GM19467 (cell line): ENCODE measurements around the gene MAP4K2.
"Not testable (repeated sequence)": the region's sequence is repeated elsewhere in the genome, so short reads cannot be mapped to it uniquely, and the experiment has no call there.

Experiments used
- ATAC-seq: cut with Tn5 transposase; IDR thresholded peaks from one replicate; pipeline ENCODE4 v1.9.1; 2021; ENCODE audit warnings: mild to moderate bottlenecking, moderate library complexity; ENCODE audit not compliant: unreplicated experiment

MAP4K2 gene

DNA sequence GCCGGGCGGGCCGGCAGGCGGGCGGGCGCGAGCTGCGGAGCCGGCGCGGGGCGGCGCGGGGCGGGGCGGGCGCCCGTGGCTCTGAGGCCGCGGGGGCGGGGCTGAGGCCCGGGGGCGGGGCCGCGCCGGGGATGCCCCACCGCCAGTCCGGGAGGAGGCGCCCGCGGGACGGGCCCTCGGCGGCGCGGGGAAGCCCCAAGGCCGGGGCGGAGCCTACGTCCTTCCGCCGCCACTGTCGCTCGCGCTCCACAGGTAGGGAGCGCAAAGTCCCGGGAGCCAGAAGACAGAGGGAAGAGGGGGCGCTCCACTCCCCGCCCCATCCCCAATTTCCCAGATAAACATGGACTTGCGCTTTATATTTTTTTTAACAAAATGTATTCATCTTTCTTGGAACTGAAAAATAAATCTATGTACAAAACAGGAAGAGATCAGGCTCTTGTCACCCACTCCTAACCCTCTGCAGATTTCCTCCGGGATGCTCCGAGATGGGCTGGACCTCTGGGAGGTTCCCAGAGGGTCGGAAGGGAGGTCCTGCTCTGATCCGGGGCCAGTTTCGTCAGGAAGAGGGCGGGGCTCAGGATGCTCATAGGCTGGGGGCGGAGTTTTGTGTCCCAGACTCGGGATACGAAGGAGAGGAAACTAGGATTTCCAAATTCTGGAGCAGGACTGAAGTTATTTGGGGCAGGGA lies at the start of gene MAP4K2:
Gene MAP4K2, minus strand, starts transcription at position 57 of the 688 bp plus-strand sequence. CDS start 65 bp downstream, outside the sequence.
- peak; percentile 53 for ATAC-seq

DNA sequence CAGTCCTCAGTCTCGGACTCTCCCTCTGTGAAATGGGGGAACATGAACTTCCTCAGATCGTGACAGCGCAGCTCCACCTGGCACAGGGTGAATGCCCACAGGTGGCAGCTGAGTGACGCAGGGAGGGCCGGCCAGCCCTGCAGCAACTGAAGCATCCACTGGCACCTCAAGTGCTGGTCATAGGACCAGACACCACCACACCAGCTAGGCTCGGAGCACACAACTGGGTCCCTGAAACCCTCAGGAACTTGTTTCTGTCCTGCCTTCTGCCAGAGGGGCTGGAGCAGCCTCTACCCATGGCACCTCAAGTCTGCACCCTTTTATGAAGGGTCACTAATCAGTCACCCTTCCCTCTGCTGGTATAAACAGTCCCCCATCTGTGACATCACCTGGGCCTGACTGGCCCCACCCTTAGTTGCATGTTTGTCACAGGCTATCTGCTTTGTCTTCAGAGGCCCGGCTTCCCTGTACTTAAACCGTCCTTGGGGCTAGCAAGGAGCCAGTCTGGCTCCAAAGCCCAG lies 48.9 kb upstream of the MAP4K2 start:
- ATAC-seq: no peak

DNA sequence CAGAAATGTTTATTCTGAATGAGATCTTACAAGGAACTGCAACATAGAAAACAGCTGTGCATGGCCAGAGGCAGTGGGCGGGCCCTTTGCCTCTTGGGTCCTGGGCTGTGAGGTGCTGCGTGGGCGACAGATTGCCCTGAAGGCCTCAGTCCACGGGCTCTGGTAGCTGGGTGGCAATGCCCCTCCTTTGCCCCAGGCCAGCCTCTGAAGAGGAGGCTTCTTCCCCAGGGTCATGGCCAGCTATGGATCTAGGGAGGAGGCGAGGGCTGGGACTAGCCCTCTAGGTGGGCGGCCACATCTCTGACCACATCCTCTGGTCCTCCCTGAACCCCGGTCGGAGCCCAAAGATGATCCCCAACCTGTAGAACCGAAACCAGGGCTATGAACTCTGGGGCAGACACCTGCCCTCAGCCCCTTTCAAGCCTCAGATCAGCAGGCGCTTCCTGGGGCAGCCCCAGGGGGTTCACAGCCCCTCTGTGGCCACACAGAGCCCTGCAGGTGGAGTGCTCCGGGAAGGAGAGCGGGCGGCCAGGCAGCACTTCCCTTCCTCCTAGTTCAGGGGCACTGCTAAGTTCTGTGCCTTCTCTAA lies 48.1 kb upstream of the MAP4K2 start:
- peak; percentile 62 for ATAC-seq

DNA sequence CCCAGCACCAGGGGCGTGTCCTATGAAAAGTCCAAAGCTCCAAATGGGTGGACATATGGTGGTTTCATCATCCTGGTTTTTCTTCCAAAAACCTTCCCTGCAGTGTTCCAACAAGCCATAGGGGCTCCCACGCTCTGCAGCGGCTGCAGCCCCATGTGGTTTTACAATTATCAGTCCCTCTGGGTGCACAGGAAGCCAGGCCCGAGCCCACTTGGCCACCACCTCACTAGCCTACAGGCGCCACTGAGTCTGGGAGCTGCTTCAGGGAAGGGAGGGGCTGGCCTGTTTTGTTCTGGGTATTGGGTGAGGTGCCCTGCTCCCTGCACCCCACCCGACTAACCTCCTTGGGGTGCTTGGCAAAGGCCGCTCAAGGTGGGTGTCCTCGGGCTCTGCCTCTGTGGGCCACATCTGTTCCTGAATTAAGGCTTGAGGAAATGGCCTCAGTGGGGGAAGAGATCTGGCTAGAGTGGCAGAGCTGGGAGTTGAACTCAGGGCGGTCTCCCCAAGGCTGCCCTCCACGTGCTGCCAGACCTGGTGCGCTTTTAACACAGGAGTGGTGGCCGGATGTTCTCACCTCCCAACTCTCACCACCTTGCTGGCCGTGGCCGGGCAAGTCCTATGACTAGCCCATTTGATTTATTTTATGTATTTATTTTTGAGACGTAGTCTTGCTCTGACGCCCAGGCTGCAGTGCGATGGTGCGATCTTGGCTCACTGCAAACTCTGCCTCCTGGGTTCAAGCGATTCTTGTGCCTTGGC lies 46.8 kb upstream of the MAP4K2 start:
- no peak for ATAC-seq

DNA sequence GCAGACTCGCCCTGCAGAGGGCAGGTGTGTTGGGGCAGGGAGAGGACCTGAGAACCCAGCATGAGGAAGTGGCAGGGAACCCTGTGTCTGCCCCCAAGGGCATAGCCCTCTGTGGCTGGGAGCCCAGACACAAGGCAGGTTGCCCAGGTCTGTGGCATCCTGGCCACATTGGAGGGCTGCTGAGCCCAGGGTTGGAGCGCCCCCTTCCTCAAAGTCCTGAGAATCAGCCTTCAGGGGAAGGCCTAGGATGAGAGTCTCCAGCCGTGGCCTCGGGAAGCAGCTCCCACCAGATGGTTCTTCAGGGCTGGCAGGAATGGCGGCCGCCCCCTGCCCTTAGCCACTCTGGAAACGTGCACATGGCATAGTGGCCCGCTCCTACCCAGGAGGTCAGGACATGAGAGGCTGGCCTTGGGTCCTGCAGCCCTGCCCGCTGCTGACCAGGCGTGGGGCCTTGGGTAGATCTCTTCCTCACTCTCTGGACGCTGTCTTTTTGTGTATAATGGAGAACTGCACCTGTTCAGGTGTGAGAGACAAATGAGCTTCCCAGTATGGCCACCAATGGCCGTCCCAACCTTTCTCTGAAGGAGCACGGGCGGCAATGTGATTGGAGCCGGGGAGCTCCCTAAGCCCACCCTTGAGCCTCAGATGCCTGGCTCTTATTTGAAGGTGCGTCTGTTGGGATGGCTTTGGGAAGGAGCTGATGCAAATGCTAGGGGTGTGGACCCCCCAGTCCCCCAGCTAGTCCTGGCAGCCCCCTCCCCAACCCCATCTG lies 46.0 kb upstream of the MAP4K2 start:
- no peak for ATAC-seq

DNA sequence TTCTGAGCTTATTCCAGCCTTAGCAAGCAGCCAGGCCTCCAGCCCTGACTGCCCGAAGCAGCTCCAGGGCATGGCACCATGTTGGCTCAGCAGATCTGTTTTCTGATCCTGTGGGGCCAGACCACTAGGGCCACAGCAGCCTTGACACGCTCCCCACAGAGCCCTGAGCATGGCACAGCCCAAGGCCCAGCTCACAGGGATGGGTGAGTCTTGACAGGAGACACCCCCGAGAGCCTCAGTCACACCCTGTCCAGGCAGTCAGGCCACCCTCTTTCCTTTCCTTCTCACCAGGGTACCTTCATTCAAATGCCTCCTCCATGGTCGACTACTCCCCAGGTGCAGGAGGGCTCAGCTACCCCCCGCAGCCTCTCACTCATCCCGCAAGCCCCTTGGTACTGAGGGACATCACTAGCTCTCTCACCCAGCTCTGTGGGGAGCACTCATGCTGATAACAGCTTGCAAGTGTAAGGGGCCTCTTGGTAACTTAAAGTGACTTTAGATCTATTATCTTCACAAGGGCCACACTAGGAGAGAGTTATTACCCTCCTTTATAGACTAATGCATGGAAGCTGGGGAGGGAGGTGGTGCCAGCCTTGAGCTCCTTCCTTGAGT lies 45.3 kb upstream of the MAP4K2 start:
- ATAC-seq: no peak

DNA sequence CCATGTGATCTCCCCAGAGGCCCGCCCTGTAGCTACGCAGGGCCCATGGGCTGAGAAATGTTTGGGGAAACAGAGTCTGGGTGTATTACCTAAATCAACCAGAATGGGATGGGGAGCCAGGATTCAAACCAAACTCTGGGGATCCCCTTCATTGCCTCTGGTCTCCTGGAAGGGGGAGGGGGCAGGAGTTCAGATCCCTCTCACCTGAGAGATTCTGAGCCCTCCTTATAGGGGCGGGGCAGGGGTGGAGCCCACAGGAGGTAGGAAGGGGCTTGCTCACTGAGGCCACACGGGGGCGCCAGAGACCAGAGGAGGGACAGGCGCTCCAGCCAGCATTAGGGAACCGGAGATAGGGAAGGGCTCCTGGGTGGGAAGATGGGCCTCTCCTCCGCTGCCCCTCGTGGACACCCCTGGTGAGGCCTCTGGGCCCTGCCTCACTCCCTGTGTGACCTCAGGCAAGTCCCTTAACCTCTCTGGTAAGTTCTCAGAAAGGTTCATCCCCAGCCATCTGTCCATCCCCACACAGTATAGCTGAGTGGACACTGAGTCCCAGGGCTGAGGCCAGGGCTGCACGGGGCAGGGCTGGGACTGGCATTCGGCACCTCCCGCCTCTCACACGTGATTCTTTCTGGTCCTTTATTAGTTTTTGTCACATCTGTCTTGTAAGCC lies 44.1 kb upstream of the MAP4K2 start:
- ATAC-seq: no peak

DNA sequence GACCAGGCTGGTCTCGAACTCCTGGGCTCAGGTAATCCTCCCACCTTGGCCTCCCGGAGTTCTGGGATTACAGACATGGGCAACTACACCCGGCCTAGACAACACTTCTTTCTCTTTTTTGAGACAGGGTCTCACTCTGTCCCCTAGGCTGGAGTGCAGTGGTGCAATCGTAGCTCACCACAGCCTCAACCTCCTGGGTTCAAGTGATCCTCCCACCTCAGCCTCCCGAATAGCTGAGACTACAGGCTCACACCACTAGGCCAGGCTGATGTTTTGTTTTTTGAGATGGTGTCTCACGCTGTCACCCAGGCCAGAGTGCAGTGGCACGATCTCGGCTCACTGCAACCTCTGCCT lies 42.7 kb upstream of the MAP4K2 start:
- ATAC-seq: not testable (repeated sequence)

DNA sequence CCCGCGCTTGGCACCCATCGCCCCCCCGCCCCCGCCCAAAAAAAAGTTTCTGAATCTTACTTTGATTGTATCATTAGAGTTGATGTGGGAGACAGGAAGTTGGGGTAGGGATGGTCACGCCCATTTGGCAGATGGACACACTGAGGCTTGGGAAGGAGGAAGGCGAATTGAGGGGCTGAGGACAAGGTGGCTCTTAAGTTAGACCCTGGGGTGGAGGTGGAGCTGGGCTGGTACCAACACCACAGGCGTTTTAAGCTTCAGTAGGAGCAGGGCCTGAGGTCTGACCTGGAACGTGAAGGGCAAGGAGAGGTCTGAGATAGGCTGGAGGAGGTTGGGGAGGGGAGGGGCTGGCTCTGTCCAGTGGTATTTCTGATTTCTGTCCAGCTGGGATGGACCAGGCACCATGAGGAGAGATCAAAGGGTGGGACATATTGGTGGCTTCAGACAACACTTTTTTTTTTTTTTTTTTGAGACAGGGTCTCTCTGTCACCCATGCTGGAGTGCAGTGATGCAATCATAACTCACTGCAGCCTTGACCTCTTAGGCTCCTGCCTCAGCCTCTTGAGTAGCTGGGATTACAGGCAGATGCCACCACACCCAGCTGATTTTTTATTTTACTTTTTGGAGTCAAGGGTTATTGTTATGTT lies 42.2 kb upstream of the MAP4K2 start:
- ATAC-seq: no peak

DNA sequence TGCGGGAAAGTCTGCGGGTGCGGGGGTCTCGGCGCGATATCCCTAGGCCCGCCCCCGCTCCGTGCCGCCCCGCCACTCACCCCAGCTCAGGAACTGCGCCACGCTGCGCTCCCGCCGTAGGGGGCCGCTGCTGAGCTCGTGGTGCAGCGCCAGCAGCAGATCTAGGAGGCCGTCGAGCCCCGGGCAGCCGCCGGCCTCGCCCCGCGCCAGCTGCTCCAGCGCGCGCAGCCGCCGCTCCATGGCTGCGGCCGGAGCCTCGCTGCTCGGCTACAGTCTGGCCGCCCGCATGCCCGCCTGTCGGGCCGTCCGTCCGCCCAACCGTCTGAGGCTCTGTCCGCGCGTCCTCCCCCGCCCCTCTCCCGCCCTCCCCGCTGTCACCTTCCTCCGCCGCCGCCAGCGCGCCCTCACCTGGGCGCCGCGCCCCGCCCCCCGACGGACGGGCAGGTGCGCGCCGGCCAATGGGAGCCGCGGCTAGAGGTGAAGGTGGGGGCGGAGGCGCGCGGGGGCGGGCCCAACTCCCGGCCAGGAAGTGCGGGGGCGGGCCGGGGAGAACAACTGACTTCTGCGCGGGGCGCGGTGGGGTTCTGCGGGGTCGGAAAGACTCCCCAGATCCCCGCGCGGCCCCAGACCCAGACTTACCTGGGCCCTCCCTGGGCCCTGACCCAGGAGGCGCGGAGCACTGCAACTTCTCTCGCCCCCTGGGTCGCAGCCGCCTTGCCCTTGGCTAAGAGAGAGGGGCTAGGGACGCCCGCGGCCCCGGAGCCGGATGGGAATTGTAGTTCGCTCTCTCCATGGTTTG lies 41.5 kb upstream of the MAP4K2 start, which contains the start of gene CDC42BPG:
Gene CDC42BPG, minus strand, starts transcription at position 324 of the 799 bp plus-strand sequence. Its CDS starts 84 bp downstream, at position 240.
- no peak for ATAC-seq

DNA sequence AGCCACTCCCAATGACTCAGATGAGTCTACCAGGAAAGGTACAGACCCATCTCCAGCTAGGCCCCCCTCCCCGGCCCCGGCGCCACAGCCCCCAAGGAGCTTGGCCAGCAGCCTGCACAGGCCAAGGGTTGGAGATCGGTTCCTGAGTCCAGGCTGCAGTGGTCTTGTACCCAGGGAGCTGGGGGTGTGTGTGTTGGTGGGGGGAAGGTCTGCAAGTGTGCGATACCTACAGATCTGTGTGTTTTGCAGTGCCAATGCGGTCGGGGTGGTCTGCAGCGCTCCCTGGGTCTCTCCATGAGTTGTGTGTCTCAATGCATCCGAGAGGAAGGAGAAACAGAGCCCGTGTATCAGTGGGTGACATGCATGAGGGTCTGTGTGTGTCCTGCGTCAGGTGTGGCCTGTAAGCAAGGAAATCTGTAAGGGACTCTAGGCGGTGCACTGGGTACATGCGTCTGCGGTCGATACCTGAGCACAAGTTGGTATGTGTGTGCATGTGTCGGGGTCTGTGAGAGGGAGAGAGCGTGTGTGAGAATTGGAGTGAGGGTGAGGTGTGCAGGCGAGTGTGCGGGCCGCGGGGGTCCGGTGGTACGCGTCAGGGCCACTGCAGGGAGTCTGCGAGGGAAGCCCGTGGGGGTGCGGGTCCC lies 40.8 kb upstream of the MAP4K2 start:
- ATAC-seq: no peak

DNA sequence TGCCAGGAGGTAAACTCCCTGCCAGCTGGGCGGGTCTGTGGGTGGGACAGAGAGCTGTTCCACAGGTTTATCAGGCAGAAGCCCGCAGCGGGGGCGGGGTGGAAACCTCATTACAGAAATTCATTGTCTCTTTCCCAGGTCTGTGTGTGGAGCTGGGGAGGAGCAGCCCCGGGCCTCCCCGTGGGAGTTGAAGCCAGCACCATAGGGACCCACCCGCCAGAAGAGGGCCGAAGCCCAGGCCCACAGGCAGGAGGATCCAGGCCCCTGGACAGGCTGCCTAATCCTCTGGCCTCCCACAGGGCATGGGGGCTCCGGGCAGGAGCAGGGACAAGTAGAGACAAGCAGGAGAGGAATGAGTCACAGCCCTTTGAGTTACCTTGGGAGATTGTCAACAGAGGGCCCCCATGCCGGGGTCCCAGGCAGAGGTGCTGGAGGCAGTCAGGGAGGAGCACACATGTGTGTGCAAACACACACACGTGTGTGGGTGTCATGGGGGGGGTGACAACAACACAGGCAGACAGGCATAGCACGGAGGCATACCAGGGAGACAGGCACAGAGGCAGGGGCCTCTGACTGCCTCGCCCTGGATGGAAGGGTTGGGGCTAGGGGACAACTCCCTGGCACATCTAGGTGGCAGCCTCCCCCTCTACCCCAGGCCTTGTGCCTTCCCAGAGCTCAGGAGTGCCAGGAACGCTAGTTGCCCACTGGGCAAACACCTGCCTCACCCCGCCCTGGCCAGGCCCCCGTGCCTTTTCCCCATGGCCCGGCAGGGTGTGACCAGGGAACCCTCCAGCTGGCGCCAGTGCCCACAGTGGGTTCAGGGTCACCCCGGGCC lies 40.1 kb upstream of the MAP4K2 start:
- no peak for ATAC-seq

DNA sequence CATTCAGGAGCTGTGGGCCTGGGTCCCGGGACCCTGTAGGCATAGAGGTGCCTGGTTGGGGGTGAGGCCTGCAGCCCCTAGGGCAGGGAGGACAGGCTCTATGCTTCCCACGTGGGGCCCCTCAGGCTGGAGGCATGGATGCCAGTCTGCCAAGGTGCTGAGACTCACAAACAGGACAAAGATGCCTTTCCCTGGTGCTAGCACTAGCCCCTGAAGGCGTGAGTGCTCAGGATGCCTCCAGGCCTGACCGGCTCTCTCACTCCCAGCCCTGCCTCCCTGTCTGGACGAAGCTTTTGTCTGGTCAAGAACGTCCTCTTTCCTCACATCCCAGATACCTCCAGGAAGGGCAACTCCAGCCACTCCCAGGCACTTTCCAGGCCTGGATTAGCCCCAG lies 39.3 kb upstream of the MAP4K2 start:
- ATAC-seq: no peak

DNA sequence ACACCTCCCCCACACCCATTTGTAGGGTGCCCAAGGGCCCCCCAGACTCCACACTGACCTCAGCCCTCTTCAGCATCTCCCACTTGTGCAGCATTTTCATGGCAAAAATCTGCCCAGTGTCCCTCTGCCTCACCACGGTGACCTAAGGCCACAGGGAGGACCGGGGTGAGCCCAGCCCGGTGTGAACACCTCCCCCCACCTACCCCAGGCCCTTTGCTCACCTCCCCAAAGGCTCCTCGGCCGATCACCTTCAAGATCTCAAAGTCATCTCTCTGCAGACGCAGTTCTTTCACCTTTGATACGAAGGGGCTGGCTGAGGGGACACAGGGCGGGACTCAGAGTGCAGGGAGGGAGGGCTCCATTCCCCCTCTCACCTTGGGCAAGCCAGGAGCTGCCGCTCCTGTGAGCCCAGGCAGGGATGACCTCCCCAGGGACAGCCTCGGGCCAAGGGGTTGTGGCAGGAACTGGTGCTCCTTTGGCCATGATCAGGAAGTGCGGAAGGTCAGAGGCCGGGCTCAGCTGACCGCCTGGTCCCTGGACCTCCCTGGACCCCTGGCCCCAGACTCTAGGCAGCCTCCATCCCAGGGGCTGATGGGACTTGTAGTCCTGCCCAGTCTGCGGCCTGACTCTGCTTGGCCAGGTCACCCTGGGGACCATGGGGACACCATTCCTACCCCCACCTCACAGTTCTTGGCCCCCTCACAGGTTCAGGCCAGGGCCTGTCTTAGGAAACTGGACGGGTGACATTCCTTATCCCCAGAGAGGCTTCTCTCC lies 38.8 kb upstream of the MAP4K2 start:
- ATAC-seq: no peak

DNA sequence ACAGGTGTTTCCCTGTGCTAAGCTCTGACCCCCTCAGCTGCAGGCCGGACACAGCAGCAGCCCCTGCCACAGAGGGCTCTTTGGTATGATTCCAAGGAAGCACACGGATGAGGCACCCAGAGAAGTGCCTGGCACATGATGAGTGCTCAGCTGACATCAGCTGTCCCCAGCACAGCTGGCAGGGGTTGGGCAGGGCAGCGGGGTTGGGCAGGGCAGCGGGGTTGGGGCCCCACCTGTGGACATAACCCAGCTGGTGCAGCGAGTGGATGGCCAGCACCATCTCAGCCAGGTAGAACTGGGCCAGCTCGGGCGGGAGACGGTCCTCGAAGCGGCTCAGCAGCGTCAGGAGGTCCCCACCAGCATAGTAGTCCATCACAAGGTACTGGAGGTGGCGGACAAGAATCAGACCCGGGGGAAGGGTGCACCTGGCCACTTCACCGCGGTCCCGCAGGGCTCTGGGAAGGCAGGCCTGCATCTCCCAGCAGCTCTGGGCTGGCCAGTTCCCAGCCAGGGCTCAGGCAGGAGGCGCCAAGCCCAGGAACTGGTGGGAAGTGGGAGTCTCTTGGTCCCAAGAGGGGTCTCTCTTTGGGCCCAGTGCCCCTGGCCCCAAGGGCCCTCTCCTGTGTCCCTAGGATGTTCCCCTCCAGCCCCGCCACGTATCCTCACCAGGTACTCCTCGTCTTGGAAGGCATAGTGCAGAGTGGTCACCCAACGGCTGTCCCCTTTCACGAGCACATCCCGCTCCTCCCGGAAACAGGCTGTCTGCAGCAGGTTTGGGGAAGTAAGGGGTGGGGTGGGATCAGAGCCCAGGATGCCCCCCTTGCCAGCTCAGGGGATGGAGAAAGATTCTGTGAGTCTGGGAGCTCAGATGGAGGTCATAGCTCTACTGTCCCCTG lies 37.1 kb upstream of the MAP4K2 start:
- no peak for ATAC-seq

DNA sequence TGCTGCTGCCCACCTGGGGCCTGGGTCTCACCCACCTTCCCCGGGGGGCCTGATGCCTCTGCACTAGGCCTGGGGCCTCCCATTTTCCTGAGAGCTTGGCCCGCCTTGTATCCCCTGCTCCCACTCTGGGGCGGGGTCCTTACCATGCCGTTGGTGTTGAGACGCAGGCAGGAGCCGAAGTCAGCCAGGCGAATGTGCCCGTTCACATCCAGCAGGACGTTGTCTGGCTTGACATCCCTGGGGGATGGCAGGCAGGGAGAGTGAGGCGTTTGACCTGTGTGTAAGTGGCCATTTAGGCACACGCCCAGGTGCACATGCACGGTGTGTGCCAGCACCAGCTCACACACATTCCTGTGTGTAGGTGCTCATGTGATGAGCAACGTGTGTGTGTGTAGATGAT lies 36.3 kb upstream of the MAP4K2 start:
- ATAC-seq: no peak
